Measurements from ENCODE around the gene MYBPC1. TPM values are rescaled to one million over a fixed set of nuclear protein-coding genes. Genes with fewer than 3 reads are reported as not detected.

The MYBPC1 gene
- total RNA-seq, 1 experiment from 2014 or later: not detected

DNA sequence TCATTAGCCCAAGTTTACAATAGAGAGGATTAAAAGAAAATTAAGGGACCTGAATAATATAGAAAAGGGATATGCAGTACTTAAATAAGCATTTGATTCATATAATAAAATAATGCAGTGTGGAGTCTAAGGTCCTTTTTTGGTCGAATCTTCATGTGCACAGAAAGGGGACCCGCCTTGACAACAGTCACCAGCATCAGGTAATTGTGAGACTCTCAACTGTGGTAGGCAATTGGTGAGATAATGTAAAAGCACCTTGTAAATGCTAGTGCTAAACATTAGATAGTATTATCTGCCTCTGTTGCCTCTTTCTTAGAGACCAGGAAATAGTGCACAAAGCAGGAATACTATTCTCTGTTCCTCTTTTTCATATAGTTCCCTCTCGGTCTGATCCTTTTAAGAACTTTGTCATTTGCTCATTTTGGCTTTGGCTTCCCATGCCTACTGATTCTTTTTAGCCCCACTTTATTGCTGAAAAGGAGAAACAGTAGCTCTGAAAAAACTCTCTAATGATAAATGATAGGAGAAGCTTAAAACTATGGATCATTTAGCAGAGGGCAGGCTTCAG lies 120.2 kb downstream of the MYBPC1 start:
- Histone ChIP-seq H3K4me2 (ENCODE audit: insufficient read depth, insufficient read length, low read length) (no peak overlapping the region), H4K8ac (replicated peaks; ENCODE audit: insufficient read length, low read depth, low read length) (no peak overlapping the region), H3K56ac (ENCODE audit: insufficient read length, low read depth, low read length) (no peak overlapping the region), H3K23ac (ENCODE audit: insufficient read length, low read depth, low read length) (no peak overlapping the region), H4K20me1 (ENCODE audit: control insufficient read depth, insufficient read depth, insufficient read length) (no peaks in the 10 kb centered on the region), H3K14ac (ENCODE audit: insufficient read depth, low read length) (no peak overlapping the region), H2BK5ac (ENCODE audit: insufficient read length, low read length) (no peak overlapping the region), H3K27ac (ENCODE audit: insufficient read length, low read depth, low read length) (no peak overlapping the region), H3K79me1 (ENCODE audit: insufficient read depth, low read depth, low read length, poor library complexity, severe bottlenecking) (no peaks in the 10 kb centered on the region), H3T11ph (ENCODE audit: low read length) (no peak overlapping the region), H3K4ac (ENCODE audit: low read depth, low read length) (no peak overlapping the region), H4K5ac (ENCODE audit: insufficient read length, low read depth, low read length) (no peak overlapping the region), H2AFZ (ENCODE audit: low read length) (no peak overlapping the region), H3K27me3 (ENCODE audit: insufficient read depth, low read length) (no peaks in the 10 kb centered on the region), H3K18ac (ENCODE audit: insufficient read length, low read depth, low read length) (no peak overlapping the region), H4K91ac (ENCODE audit: insufficient read length, low read depth, low read length) (no peak overlapping the region), H2AK5ac (ENCODE audit: insufficient read length, low read length) (no peak overlapping the region), H3K9ac (ENCODE audit: extremely low read depth, insufficient read length, low read length) (no peak overlapping the region), H3K4me1 (ENCODE audit: insufficient read depth, low read length) (no peaks in the 10 kb centered on the region), H2BK120ac (ENCODE audit: low read depth, low read length, poor library complexity, severe bottlenecking) (no peak overlapping the region), H2BK15ac (ENCODE audit: low read depth, low read length) (no peak overlapping the region), H3K9me3 (ENCODE audit: control insufficient read depth, low read depth, low read length) (no peaks in the 10 kb centered on the region), H2BK20ac (ENCODE audit: low read depth, low read length, poor library complexity, severe bottlenecking) (no peak overlapping the region), H3K79me2 (ENCODE audit: insufficient read depth, low read length) (no peaks in the 10 kb centered on the region), H2BK12ac (ENCODE audit: insufficient read length, low read depth, low read length) (no peak overlapping the region), H3K23me2 (ENCODE audit: insufficient read length, low read depth, low read length, poor library complexity, severe bottlenecking) (no peaks in the 10 kb centered on the region)
- no peaks in the 10 kb centered on the region for H3K9me3 Mint-ChIP-seq
- DNase-seq: no peak
- TF ChIP-seq, protein P1, sequence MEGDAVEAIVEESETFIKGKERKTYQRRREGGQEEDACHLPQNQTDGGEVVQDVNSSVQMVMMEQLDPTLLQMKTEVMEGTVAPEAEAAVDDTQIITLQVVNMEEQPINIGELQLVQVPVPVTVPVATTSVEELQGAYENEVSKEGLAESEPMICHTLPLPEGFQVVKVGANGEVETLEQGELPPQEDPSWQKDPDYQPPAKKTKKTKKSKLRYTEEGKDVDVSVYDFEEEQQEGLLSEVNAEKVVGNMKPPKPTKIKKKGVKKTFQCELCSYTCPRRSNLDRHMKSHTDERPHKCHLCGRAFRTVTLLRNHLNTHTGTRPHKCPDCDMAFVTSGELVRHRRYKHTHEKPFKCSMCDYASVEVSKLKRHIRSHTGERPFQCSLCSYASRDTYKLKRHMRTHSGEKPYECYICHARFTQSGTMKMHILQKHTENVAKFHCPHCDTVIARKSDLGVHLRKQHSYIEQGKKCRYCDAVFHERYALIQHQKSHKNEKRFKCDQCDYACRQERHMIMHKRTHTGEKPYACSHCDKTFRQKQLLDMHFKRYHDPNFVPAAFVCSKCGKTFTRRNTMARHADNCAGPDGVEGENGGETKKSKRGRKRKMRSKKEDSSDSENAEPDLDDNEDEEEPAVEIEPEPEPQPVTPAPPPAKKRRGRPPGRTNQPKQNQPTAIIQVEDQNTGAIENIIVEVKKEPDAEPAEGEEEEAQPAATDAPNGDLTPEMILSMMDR (conservative IDR thresholded peaks at IDR 0.05): no peak
- no peak overlapping the region for H3K4me3 Mint-ChIP-seq
- peaks cover 3 to 4% of the 10 kb centered on the region in 2 experiments; a peak in 2 of 4 replicates for H3K4me1 Mint-ChIP-seq
- H3K27ac Mint-ChIP-seq: no peak overlapping the region
- H3K27me3 Mint-ChIP-seq (ENCODE audit: low read depth): no peaks in the 10 kb centered on the region
- no peaks in the 10 kb centered on the region for H3K36me3 Mint-ChIP-seq (ENCODE audit: insufficient read depth in 1 of 3, low read depth in 3 of 3)
- WGBS (ENCODE audit: extremely low coverage, insufficient read length, low lambda C conversion rate): no CpG with 5 or more reads among the region's 3 CpGs
